PFSK-1 (cell line): ENCODE results near the gene COL2A1.

Experiments used
- POLR2AphosphoS5 ChIP-seq: IDR thresholded peaks from 2 replicates; pipeline ENCODE4 v1.6.1; 2012; ENCODE audit warnings: low read depth, mild to moderate bottlenecking, control low read depth, low read length, moderate library complexity
- TF ChIP-seq, protein P1 (sequence below), 2 experiments: IDR thresholded peaks; 2 replicates each; pipeline versions ENCODE4 v1.6.1 to v1.8.0; 2011 to 2012; ENCODE audit warnings: low read depth in 2 of 2, low read length in 2 of 2, control low read depth in 1 of 2, inconsistent platforms in 1 of 2, mild to moderate bottlenecking in 1 of 2, moderate library complexity in 1 of 2; ENCODE audit not compliant: insufficient read depth in 1 of 2

- TF ChIP-seq POLR2AphosphoS5: no peak
- TF ChIP-seq, protein P1, sequence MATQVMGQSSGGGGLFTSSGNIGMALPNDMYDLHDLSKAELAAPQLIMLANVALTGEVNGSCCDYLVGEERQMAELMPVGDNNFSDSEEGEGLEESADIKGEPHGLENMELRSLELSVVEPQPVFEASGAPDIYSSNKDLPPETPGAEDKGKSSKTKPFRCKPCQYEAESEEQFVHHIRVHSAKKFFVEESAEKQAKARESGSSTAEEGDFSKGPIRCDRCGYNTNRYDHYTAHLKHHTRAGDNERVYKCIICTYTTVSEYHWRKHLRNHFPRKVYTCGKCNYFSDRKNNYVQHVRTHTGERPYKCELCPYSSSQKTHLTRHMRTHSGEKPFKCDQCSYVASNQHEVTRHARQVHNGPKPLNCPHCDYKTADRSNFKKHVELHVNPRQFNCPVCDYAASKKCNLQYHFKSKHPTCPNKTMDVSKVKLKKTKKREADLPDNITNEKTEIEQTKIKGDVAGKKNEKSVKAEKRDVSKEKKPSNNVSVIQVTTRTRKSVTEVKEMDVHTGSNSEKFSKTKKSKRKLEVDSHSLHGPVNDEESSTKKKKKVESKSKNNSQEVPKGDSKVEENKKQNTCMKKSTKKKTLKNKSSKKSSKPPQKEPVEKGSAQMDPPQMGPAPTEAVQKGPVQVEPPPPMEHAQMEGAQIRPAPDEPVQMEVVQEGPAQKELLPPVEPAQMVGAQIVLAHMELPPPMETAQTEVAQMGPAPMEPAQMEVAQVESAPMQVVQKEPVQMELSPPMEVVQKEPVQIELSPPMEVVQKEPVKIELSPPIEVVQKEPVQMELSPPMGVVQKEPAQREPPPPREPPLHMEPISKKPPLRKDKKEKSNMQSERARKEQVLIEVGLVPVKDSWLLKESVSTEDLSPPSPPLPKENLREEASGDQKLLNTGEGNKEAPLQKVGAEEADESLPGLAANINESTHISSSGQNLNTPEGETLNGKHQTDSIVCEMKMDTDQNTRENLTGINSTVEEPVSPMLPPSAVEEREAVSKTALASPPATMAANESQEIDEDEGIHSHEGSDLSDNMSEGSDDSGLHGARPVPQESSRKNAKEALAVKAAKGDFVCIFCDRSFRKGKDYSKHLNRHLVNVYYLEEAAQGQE (IDR thresholded peaks at IDR 0.05; ENCODE audit: insufficient read depth in 1 of 2, low read depth in 2 of 2, low read length in 2 of 2): no peak
Measured at GRCh38 chr12:47944685-47945340, 59.5 kb downstream of the COL2A1 start.
